GM12878 (cell line): Measurements from ENCODE around the gene INSC. TPM values are rescaled to one million over a fixed set of nuclear protein-coding genes. Genes with fewer than 3 reads are reported as not detected.

Experiments
- ATAC-seq: fragments of 200-7000 bp; cut with Tn5 transposase; 3 replicates; pipeline ENCODE4 v1.9.1; 2020; ENCODE audit warnings: mild to moderate bottlenecking, moderate library complexity
- BruUV-seq: library from RNA; stranded (reverse); fragments of 400-500 nt; replicated peaks from 2 replicates; lab custom pipeline; 2021; lab: Mats Ljungman, UMichigan
- CTCF ChIA-PET: fragments of 300-600 bp; sonication (Branson Sonifier 250); formaldehyde crosslinking; extraction: SDS; loops from one replicate; lab custom pipeline; 2021; ENCODE audit warnings: inconsistent platforms; lab: Yijun Ruan, JAX
- POLR2A ChIA-PET: fragments of 350-600 bp; formaldehyde crosslinking; extraction: SDS; loops from one replicate; lab custom pipeline; 2021; ENCODE audit warnings: inconsistent platforms; lab: Charles Lee
- RAD21 ChIA-PET: fragments of 300-600 bp; sonication (Branson Sonifier 250); formaldehyde crosslinking; loops from one replicate; lab custom pipeline; 2023; ENCODE audit warnings: antibody characterized with exemption; ENCODE audit not compliant: unreplicated experiment; lab: Charles Lee
- SMC1A ChIA-PET: fragments of 300-600 bp; sonication (Branson Sonifier 250); formaldehyde crosslinking; loops from one replicate; lab custom pipeline; 2023; ENCODE audit not compliant: unreplicated experiment, uncharacterized antibody; lab: Charles Lee
- DNase-seq: peaks from one replicate; pipeline ENCODE4 v3.0.0-alpha.2; 2011; ENCODE audit warnings: low read depth, low spot score
- FAIRE-seq: peaks from 3 replicates; lab custom pipeline; 2011; peaks lifted over from hg19 to GRCh38; lab: Jason Lieb, UNC
- H2AFZ ChIP-seq: 2 replicates; pipeline ENCODE4 v1.6.0; 2011; ENCODE audit warnings: low read depth, low read length, control low read depth; ENCODE audit not compliant: control insufficient read depth
- H3K27ac ChIP-seq: 2 replicates; pipeline ENCODE4 v1.5.1; 2011; ENCODE audit warnings: control low read depth; ENCODE audit not compliant: control insufficient read depth, insufficient read depth
- H3K27me3 ChIP-seq, 2 experiments: replicated peaks in 1 of 2; 2 replicates each; pipeline versions ENCODE4 v1.6.0 to v1.6.1; 2011; ENCODE audit warnings: low read length in 1 of 2; ENCODE audit not compliant: control insufficient read depth in 2 of 2, insufficient read depth in 2 of 2
- H3K36me3 ChIP-seq, 2 experiments: 2 replicates each; pipeline ENCODE4 v1.5.1; 2011; ENCODE audit warnings: low read length in 1 of 2; ENCODE audit not compliant: control insufficient read depth in 2 of 2, insufficient read depth in 2 of 2
- H3K4me1 ChIP-seq: 2 replicates; pipeline ENCODE4 v1.6.1; 2011; ENCODE audit warnings: mild to moderate bottlenecking, low read length, moderate library complexity, mixed read lengths; ENCODE audit not compliant: control insufficient read depth, insufficient read depth
- H3K4me2 ChIP-seq: 2 replicates; pipeline ENCODE4 v1.6.0; 2011; ENCODE audit warnings: control low read depth; ENCODE audit not compliant: control insufficient read depth, insufficient read depth
- H3K4me3 ChIP-seq: fragments of 200-600 bp; sonication (generic); 2 replicates; pipeline ENCODE4 v1.5.1; 2016
- H3K79me2 ChIP-seq: 2 replicates; pipeline ENCODE4 v1.6.0; 2011; ENCODE audit warnings: low read length; ENCODE audit not compliant: control insufficient read depth, insufficient read depth
- H3K9ac ChIP-seq: 2 replicates; pipeline ENCODE4 v1.8.0; 2011; ENCODE audit warnings: low read length, control low read depth, mixed read lengths; ENCODE audit not compliant: control insufficient read depth, insufficient read depth
- H3K9me3 ChIP-seq: replicated peaks from 3 replicates; pipeline ENCODE4 v1.5.1; 2011; ENCODE audit warnings: mild to moderate bottlenecking, low read length; ENCODE audit not compliant: control insufficient read depth, insufficient read depth
- H4K20me1 ChIP-seq: 2 replicates; pipeline ENCODE4 v1.6.0; 2011; ENCODE audit not compliant: control insufficient read depth, insufficient read depth
- BHLHE40 ChIP-seq, 2 experiments: fragments of 450-650 bp in 1 of 2; IDR thresholded peaks; 2 replicates each; pipeline ENCODE4 v1.6.1; 2011 to 2017; ENCODE audit warnings: low read depth in 2 of 2, borderline replicate concordance in 1 of 2, improper control_type of control experiment in 1 of 2, low read length in 1 of 2, mild to moderate bottlenecking in 1 of 2
- IKZF2 ChIP-seq, 2 experiments: fragments of 450-650 bp; IDR thresholded peaks; 2 replicates each; pipeline ENCODE4 v1.6.1; 2017; ENCODE audit warnings: mild to moderate bottlenecking in 2 of 2, moderate library complexity in 2 of 2
- IRF5 ChIP-seq: fragments of 450-650 bp; IDR thresholded peaks from 2 replicates; pipeline ENCODE4 v1.6.1; 2017; ENCODE audit warnings: borderline replicate concordance
- MEF2B ChIP-seq: fragments of 450-650 bp; IDR thresholded peaks from 2 replicates; pipeline ENCODE4 v1.6.1; 2018; ENCODE audit warnings: mild to moderate bottlenecking, moderate library complexity; ENCODE audit not compliant: partially characterized antibody, poor library complexity, severe bottlenecking
- MLLT1 ChIP-seq: fragments of 450-650 bp; IDR thresholded peaks from 2 replicates; pipeline ENCODE4 v1.6.1; 2016; ENCODE audit warnings: mild to moderate bottlenecking
- NFXL1 ChIP-seq: fragments of 450-650 bp; IDR thresholded peaks from 2 replicates; pipeline ENCODE4 v1.6.1; 2017; ENCODE audit warnings: antibody characterized with exemption, mild to moderate bottlenecking, borderline replicate concordance
- NR2C1 ChIP-seq: fragments of 450-650 bp; IDR thresholded peaks from 2 replicates; pipeline ENCODE4 v1.6.1; 2017; ENCODE audit warnings: antibody characterized with exemption, mild to moderate bottlenecking, moderate library complexity
- PBX3 ChIP-seq: IDR thresholded peaks from 2 replicates; pipeline ENCODE4 v1.6.1; 2011; ENCODE audit warnings: mild to moderate bottlenecking, low read depth, low read length, moderate library complexity; ENCODE audit not compliant: insufficient replicate concordance
- POU2F2 ChIP-seq: IDR thresholded peaks from 3 replicates; pipeline ENCODE4 v1.6.1; 2011; ENCODE audit warnings: low read depth, mild to moderate bottlenecking, low read length, borderline replicate concordance
- TCF3 ChIP-seq: IDR thresholded peaks from 2 replicates; pipeline ENCODE4 v1.6.1; 2012; ENCODE audit warnings: low read depth, mild to moderate bottlenecking, low read length, borderline replicate concordance; ENCODE audit not compliant: insufficient read depth
- WGBS: methylation state at CpG from one replicate; pipeline ENCODE4 v1.1.6; 2016; ENCODE audit warnings: low lambda C conversion rate; ENCODE audit not compliant: insufficient replicate concordance, insufficient coverage; ENCODE audit errors: missing lambda C conversion rate; 5-methylcytosine and 5-hydroxymethylcytosine counted together
- in situ Hi-C: fragments of 300-500 bp; cut with MboI; formaldehyde crosslinking; loops from 9 replicates; pipeline ENCODE4 v1.14.3; 2018; ENCODE audit warnings: mixed read lengths
- intact Hi-C: fragments of 100-400 bp; cut with micrococcal nuclease; formaldehyde crosslinking; loops from one replicate; pipeline ENCODE4 v1.14.2; 2022; ENCODE audit not compliant: unreplicated experiment
- polyA plus RNA-seq, 11 experiments: library from polyadenylated mRNA; depleted of rRNA in 4 of 11; unstranded in 6 of 11; stranded (reverse) in 5 of 11; fragments of >200 nt; fragmentation: Nextera tagmentation in 4 of 11; fragmentation: Illumina TruSeq in 1 of 11; extraction: Ambion mirVana in 4 of 11; extraction: Trizol in 1 of 11; gene quantifications; 1 replicate in 1 of 11; 2 replicates in 10 of 11; pipeline versions ENCODE4 v1.2.1 to v1.2.3, GENCODE V29; 2011 to 2016; ENCODE audit warnings: inconsistent platforms in 2 of 11, missing spikeins in 2 of 11, low read depth in 1 of 11
- total RNA-seq, 4 experiments: library from RNA; depleted of rRNA in 3 of 4; stranded (reverse); fragments of >200 nt in 3 of 4; fragmentation: Illumina TruSeq in 1 of 4; extraction: Trizol in 1 of 4; gene quantifications; 2 replicates each; pipeline versions ENCODE4 v1.2.1 to v1.2.3, GENCODE V29; 2013 to 2021

INSC gene
- total and polyA plus RNA-seq, 10 of the 15 experiments (the other 5 are each of a cell fraction or from before 2014, with no cell fraction given), result 0.13 to 0.33 TPM; not detected in 8

- TF ChIP-seq MLLT1 (no peak), BHLHE40 (IDR thresholded peaks at IDR 0.05; ENCODE audit: borderline replicate concordance in 1 of 2, low read depth in 2 of 2, low read length in 1 of 2) (no peak), IKZF2 (IDR thresholded peaks at IDR 0.05) (no peak)
Observed at GRCh38 chr11:15119352-15119751, 4.6 kb downstream of the INSC start (continued).

GRCh38 chr11:15119826-15120225 is 5.1 kb downstream of the INSC start:
- ChIA-PET CTCF (no interaction called here), SMC1A (no interaction called here), POLR2A (no interaction called here)
- Histone ChIP-seq H3K4me2 (no peak overlapping the region), H3K27me3 (no peaks in the 10 kb centered on the region), H3K9ac (no peak overlapping the region), H3K4me3 (no peak overlapping the region), H3K27ac (no peak overlapping the region), H4K20me1 (no peaks in the 10 kb centered on the region)
- 7% methylated on average over 1 of the region's 1 CpG for WGBS
- no peak for ATAC-seq
- in situ Hi-C loops, result no loop called here
- intact Hi-C loops, result no loop called here
- BruUV-seq, result no TSS peak
- TF ChIP-seq PBX3, result no peak
- no peak for TF ChIP-seq POU2F2
- no peak for TF ChIP-seq NFXL1
- no peak for TF ChIP-seq IRF5
- no peak for TF ChIP-seq MEF2B
- TF ChIP-seq TCF3, result no peak
- TF ChIP-seq NR2C1, result no peak
- TF ChIP-seq, all 136 proteins: peak for 0
- no peak for DNase-seq
- no peaks in the 10 kb centered on the region; the same call in 2 of the 3 replicates for H3K9me3 ChIP-seq
- no peak overlapping the region for H2AFZ ChIP-seq
- no peak for FAIRE-seq
- RAD21 ChIA-PET, result no interaction called here
- no peaks in the 10 kb centered on the region for H3K36me3 ChIP-seq
- H3K79me2 ChIP-seq, result no peaks in the 10 kb centered on the region
- H3K4me1 ChIP-seq, result peaks cover 3% of the 10 kb centered on the region; the same call in 1 of the 2 replicates
